GM12872 (cell line): ENCODE data around the gene MUSK.

Experiments used
- TF ChIP-seq, protein P1 (sequence below): IDR thresholded peaks from 3 replicates; pipeline ENCODE4 v1.5.1; 2011; ENCODE audit warnings: low read depth, mild to moderate bottlenecking, low read length, moderate library complexity; ENCODE audit not compliant: insufficient read depth

The MUSK gene

DNA sequence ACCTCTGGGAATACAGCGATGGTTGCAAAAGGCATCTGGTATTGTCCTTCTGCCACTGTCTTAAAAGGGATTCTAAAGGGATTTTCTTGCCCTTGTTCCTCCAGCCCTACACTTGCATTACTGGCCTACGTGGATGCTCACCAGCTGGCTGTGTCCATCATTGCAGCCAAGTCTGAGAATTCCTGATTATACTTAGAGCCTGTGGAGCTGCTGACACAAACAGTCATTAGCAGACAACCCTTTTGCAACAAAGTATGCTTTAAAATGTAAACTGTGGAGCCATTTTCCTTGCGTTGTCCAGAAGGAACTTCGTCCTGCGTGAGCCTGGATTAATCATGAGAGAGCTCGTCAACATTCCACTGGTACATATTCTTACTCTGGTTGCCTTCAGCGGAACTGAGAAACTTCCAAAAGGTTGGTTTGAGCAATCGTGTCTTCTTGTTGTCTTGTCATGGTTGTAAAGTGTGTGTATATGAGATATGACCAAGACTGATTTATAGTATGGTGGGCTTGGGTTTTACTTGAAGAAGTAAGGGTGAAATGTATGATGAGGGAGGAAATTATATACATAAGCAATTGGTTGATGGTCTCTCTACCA, at the start of gene MUSK:
Gene MUSK, plus strand, starts transcription at position 222 of the 598 bp plus-strand sequence. Its CDS starts 114 bp downstream, at position 336.
- TF ChIP-seq, protein P1, sequence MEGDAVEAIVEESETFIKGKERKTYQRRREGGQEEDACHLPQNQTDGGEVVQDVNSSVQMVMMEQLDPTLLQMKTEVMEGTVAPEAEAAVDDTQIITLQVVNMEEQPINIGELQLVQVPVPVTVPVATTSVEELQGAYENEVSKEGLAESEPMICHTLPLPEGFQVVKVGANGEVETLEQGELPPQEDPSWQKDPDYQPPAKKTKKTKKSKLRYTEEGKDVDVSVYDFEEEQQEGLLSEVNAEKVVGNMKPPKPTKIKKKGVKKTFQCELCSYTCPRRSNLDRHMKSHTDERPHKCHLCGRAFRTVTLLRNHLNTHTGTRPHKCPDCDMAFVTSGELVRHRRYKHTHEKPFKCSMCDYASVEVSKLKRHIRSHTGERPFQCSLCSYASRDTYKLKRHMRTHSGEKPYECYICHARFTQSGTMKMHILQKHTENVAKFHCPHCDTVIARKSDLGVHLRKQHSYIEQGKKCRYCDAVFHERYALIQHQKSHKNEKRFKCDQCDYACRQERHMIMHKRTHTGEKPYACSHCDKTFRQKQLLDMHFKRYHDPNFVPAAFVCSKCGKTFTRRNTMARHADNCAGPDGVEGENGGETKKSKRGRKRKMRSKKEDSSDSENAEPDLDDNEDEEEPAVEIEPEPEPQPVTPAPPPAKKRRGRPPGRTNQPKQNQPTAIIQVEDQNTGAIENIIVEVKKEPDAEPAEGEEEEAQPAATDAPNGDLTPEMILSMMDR = no peak

DNA sequence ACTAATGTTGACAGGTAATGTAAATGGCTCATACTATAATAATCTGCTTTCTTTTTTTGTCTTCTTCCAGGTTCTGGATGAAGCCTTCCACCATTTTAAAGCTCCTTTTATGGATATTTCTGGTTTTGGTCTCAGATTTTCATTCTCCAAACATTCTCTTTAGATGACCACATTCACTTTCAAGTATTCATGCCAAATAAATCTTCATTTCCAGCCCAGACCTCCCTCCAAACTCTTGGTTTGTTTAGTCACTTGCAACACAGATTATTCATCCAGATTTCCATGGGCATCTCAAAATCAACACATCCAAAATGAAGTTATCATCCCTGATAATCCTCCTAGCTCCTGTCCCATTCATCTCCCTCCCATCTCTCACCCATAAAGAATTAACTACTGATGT, 48.8 kb upstream of the MUSK start:
- TF ChIP-seq, protein P1 = no peak

DNA sequence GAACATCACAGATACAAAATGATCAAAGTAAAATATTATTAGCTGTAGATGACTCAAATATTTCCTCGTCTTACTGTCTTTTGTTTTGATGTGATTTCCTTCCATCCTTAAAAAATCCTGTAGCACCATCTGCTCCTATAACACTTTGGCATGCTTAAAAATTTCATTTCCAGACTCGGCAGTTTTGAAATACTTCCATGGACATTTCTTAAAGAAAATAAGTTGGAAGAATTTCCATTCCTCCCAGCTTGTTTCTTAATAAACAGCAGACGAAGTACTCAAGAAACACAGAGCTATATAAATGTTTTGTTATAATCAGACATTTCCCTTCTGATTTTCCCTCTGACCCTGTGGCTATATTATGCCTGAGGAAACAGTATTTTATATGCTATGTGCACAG, 47.9 kb upstream of the MUSK start:
- TF ChIP-seq, protein P1 = no peak

DNA sequence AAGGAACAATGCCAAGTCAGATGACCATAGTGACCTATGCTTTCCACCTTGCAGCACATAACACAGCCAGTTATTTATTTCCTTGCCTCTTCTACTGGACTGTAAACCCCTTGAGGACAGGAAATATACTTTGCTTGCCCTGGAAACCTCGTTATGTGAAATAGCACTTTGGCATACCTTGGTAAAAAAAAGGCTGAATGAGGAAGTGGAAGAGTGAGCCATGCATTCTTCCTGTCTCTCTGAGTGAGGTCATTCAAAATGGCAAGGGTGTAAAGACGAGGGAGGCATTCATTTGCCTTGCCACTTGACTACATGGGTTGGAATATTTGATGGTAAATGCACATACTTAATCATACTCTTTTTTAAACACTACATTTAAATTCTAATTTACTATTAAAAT, 46.2 kb upstream of the MUSK start:
- TF ChIP-seq, protein P1 = no peak

DNA sequence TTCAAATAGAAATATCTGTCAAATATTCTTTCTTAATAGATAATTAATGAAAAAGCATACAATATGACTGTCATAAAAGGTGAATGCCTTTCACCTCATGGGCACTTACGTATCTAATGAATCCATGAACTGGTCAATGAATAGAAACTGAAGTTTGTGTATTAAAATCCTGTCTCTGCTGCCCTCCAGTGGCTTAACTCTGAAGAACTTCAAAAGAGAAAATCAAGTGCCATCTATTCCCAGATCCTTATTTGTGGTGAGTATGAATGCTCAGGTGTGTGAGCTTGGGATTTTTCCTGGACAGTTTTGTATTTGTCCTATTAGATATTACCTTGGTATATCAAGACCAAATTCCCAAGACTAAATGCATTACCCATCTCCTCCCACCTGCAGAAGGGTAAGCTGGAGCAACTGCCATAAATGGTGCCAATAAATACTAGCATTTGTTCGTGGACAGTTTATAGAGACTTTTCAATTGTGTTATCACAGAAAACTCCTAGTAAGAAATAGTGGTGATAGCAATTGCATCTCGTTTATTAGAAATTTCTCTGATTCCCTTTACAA, 45.0 kb upstream of the MUSK start:
- TF ChIP-seq, protein P1 = peak; percentile 55; the same call in 2 of the 3 replicates

DNA sequence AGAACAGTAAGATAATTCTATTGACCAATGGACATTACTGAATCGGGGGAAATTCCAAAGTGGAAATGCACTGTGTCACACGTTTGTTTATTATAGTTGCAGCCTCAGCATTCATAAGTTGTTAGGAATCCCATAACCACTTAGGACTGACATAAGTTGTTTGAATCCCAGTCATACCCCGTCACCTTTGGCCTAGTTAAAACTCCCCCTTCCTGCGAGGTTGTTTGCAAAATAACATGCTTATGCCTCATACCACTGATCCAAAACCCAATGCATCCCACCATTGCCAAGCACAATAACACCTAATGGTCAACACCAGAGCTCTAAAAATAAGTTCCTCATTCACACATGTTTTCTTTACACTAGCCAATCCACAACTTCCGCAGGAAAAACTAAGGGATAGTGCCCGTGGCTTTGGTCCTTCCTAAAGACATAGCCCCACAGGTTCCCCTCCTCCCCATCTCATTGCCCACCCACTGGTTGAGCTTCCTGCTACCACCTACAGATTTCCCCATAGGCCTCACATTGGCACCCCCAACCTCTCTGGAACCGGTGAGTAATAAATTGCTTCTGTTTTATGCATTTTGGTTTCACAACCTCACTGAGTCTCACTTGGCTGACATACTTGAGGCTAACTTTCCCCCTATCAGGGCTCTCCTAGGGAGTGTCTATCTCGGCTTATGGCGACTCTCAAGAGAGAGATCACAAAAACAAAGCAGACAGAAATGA, 42.3 kb upstream of the MUSK start:
- TF ChIP-seq, protein P1 = no peak

DNA sequence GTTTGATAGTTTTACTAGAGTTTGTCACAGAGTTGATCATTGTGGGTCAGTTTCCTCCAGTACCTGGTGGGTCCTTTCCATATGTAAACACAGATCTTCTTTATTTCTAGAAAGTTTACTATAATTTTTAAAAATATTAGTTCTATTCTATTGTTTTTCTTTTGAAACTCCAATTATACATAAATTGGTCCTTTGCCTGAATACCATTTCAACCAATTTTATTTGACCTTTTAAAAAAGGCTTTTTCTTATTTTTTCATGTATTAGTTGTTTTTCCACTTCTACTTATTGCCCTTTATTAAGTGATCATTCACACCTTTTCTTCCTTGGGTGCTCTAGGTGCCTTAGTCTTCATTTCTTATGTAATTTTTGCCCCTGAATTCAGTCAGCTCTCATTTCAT, 33.0 kb upstream of the MUSK start:
- TF ChIP-seq, protein P1 = no peak
